Measurements from ENCODE around the gene LCMT1. TPM values are rescaled to one million over a fixed set of nuclear protein-coding genes. Genes with fewer than 3 reads are reported as not detected.
A peak's percentile ranks its signal among the peaks of the same experiment; 100 is the strongest.

LCMT1 gene
- total and polyA plus RNA-seq, 2 of the 13 experiments (the other 11 are each of a cell fraction or from before 2014, with no cell fraction given) = 41.2 to 48.7 TPM

DNA sequence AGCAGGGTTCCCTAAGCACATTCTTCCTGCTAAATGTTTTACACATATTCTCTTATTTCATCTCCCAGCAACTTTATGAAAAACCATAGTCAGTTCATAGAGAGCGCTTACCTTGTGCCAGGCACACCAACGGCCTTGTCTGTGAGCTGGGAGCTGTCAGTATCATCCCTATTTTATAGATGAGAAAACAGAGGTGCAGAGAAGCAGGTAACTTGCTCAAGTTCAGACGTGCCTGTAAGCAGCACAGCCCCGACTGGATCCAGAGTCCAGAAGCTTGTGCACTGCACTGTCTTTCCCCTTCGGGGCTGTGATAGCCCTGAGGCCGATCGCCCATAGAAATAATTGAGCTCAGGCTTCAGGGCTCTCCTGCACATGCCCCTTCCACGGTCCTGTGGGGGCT lies 111.4 kb downstream of the LCMT1 start (continued):
- TF ChIP-seq AGO1 (IDR thresholded peaks at IDR 0.05; ENCODE audit: low read depth, low read length, poor library complexity, severe bottlenecking) (no peak), ZNF629 (CRISPR knock-in tag; conservative IDR thresholded peaks at IDR 0.05) (peak; percentile 90), ZNF614 (CRISPR knock-in tag; IDR thresholded peaks at IDR 0.05; ENCODE audit: borderline replicate concordance) (0 out of 2 replicates have a peak, but pooled peaks have one; percentile 54), ZFP90 (CRISPR knock-in tag; IDR thresholded peaks at IDR 0.05; ENCODE audit: borderline replicate concordance) (no peak), ZNF335 (CRISPR knock-in tag; IDR thresholded peaks at IDR 0.05) (no peak), ZNF143 (CRISPR knock-in tag; IDR thresholded peaks at IDR 0.05) (no peak), ZFP36 (IDR thresholded peaks at IDR 0.05; ENCODE audit: borderline replicate concordance, low read depth, low read length, partially characterized antibody) (no peak), PHF20 (CRISPR knock-in tag; IDR thresholded peaks at IDR 0.05) (no peak), SNAPC2 (CRISPR knock-in tag; IDR thresholded peaks at IDR 0.05) (no peak), ZNF234 (CRISPR knock-in tag; conservative IDR thresholded peaks at IDR 0.05) (no peak), KDM4B (CRISPR knock-in tag; IDR thresholded peaks at IDR 0.05) (no peak), HDAC6 (IDR thresholded peaks at IDR 0.05; ENCODE audit: low read depth, low read length) (no peak), ZNF230 (CRISPR knock-in tag; IDR thresholded peaks at IDR 0.05) (no peak), RAD51 (IDR thresholded peaks at IDR 0.05; ENCODE audit: borderline replicate concordance) (no peak), SOX6 (IDR thresholded peaks at IDR 0.05) (no peak), SOX6 (CRISPR knock-in tag; IDR thresholded peaks at IDR 0.05) (no peak), ZBTB38 (CRISPR knock-in tag; IDR thresholded peaks at IDR 0.05) (no peak), ETV5 (CRISPR knock-in tag; IDR thresholded peaks at IDR 0.05; ENCODE audit: borderline replicate concordance) (0 out of 2 replicates have a peak, but pooled peaks have one; percentile 3), ZMYM3 (CRISPR knock-in tag; IDR thresholded peaks at IDR 0.05) (peak; percentile 79; the same call in 1 of the 2 replicates)
- TF ChIP-seq, protein P1, sequence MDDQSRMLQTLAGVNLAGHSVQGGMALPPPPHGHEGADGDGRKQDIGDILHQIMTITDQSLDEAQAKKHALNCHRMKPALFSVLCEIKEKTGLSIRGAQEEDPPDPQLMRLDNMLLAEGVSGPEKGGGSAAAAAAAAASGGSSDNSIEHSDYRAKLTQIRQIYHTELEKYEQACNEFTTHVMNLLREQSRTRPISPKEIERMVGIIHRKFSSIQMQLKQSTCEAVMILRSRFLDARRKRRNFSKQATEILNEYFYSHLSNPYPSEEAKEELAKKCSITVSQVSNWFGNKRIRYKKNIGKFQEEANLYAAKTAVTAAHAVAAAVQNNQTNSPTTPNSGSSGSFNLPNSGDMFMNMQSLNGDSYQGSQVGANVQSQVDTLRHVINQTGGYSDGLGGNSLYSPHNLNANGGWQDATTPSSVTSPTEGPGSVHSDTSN (CRISPR knock-in tag; IDR thresholded peaks at IDR 0.05; ENCODE audit: borderline replicate concordance) = no peak
- TF ChIP-seq, protein P2, sequence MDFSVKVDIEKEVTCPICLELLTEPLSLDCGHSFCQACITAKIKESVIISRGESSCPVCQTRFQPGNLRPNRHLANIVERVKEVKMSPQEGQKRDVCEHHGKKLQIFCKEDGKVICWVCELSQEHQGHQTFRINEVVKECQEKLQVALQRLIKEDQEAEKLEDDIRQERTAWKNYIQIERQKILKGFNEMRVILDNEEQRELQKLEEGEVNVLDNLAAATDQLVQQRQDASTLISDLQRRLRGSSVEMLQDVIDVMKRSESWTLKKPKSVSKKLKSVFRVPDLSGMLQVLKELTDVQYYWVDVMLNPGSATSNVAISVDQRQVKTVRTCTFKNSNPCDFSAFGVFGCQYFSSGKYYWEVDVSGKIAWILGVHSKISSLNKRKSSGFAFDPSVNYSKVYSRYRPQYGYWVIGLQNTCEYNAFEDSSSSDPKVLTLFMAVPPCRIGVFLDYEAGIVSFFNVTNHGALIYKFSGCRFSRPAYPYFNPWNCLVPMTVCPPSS (IDR thresholded peaks at IDR 0.05) = no peak
- TF ChIP-seq, protein P3, sequence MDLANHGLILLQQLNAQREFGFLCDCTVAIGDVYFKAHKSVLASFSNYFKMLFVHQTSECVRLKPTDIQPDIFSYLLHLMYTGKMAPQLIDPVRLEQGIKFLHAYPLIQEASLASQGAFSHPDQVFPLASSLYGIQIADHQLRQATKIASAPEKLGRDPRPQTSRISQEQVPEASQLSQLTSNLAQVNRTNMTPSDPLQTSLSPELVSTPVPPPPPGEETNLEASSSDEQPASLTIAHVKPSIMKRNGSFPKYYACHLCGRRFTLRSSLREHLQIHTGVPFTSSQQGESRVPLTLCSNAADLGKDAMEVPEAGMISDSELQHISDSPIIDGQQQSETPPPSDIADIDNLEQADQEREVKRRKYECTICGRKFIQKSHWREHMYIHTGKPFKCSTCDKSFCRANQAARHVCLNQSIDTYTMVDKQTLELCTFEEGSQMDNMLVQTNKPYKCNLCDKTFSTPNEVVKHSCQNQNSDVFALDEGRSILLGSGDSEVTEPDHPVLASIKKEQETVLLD (CRISPR knock-in tag; IDR thresholded peaks at IDR 0.05; ENCODE audit: low read depth) = no peak
- TF ChIP-seq, protein P4, sequence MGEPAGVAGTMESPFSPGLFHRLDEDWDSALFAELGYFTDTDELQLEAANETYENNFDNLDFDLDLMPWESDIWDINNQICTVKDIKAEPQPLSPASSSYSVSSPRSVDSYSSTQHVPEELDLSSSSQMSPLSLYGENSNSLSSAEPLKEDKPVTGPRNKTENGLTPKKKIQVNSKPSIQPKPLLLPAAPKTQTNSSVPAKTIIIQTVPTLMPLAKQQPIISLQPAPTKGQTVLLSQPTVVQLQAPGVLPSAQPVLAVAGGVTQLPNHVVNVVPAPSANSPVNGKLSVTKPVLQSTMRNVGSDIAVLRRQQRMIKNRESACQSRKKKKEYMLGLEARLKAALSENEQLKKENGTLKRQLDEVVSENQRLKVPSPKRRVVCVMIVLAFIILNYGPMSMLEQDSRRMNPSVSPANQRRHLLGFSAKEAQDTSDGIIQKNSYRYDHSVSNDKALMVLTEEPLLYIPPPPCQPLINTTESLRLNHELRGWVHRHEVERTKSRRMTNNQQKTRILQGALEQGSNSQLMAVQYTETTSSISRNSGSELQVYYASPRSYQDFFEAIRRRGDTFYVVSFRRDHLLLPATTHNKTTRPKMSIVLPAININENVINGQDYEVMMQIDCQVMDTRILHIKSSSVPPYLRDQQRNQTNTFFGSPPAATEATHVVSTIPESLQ (CRISPR knock-in tag; conservative IDR thresholded peaks at IDR 0.05) = no peak
- TF ChIP-seq, protein P5, sequence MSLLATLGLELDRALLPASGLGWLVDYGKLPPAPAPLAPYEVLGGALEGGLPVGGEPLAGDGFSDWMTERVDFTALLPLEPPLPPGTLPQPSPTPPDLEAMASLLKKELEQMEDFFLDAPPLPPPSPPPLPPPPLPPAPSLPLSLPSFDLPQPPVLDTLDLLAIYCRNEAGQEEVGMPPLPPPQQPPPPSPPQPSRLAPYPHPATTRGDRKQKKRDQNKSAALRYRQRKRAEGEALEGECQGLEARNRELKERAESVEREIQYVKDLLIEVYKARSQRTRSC (CRISPR knock-in tag; IDR thresholded peaks at IDR 0.05; ENCODE audit: low read depth) = no peak
- TF ChIP-seq, protein P6, sequence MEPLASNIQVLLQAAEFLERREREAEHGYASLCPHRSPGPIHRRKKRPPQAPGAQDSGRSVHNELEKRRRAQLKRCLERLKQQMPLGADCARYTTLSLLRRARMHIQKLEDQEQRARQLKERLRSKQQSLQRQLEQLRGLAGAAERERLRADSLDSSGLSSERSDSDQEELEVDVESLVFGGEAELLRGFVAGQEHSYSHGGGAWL (CRISPR knock-in tag; IDR thresholded peaks at IDR 0.05) = no peak
